Vagina (tissue), 2 donors: ENCODE data around the gene ZNF154. TPM values are rescaled to one million over a fixed set of nuclear protein-coding genes. Genes with fewer than 3 reads are reported as not detected.
A peak's percentile ranks its signal among the peaks of the same experiment; 100 is the strongest.

Experiments
- DNase-seq, 2 donors: peaks; one replicate each; pipeline ENCODE4 v3.0.0-alpha.2; 2017; ENCODE audit errors: extremely low spot score in 2 of 2
- H3K27ac ChIP-seq: fragments of 200-600 bp; sonication (generic); one replicate; pipeline ENCODE4 v1.5.1; 2019
- H3K27me3 ChIP-seq: fragments of 200-600 bp; sonication (generic); one replicate; pipeline ENCODE4 v1.5.1; 2019
- H3K36me3 ChIP-seq, 2 donors: fragments of 200-600 bp; sonication (generic); one replicate each; pipeline ENCODE4 v1.5.1; 2017 to 2019
- H3K4me1 ChIP-seq: fragments of 200-600 bp; sonication (generic); one replicate; pipeline ENCODE4 v1.5.1; 2019
- H3K4me3 ChIP-seq, 2 donors: fragments of 200-600 bp; sonication (generic); 1 replicate in 1 of 2; 2 replicates in 1 of 2; pipeline ENCODE4 v1.5.1; 2016 to 2019
- H3K9me3 ChIP-seq: fragments of 200-600 bp; sonication (generic); one replicate; pipeline ENCODE4 v1.5.1; 2019
- CTCF ChIP-seq, 3 experiments: fragments of 450-650 bp in 2 of 3; fragments of 200-600 bp in 1 of 3; sonication (generic) in 1 of 3; IDR thresholded peaks; one replicate each; pipeline ENCODE4 v1.5.1; 2017 to 2019; ENCODE audit warnings: antibody characterized with exemption in 3 of 3, mild to moderate bottlenecking in 2 of 3, moderate library complexity in 2 of 3
- POLR2A ChIP-seq, 2 donors: fragments of 450-650 bp; IDR thresholded peaks; one replicate each; pipeline ENCODE4 v1.6.1; 2017; ENCODE audit warnings: antibody characterized with exemption in 2 of 2, mild to moderate bottlenecking in 2 of 2, moderate library complexity in 2 of 2
- POLR2AphosphoS5 ChIP-seq, 2 donors: sonication (generic); formaldehyde crosslinking; IDR thresholded peaks; one replicate each; pipeline ENCODE4 v1.9.0; 2017; ENCODE audit warnings: antibody characterized with exemption in 2 of 2, mild to moderate bottlenecking in 2 of 2, low read depth in 1 of 2; ENCODE audit not compliant: insufficient read depth in 1 of 2
- intact Hi-C: fragments of 100-400 bp; cut with DNase I; formaldehyde crosslinking; loops from one replicate; pipeline ENCODE4 v1.15.1; 2023
- total RNA-seq: library from RNA; depleted of rRNA; stranded (reverse); fragments of >200 nt; gene quantifications from one replicate; pipeline ENCODE4 v1.2.3, GENCODE V29; 2016

ZNF154 gene
- total RNA-seq, 1 donor from 2014 or later, result 2.2 TPM

- peaks cover 0 to 54% of the 10 kb centered on the region in 2 donors for H3K36me3 ChIP-seq
- peaks cover 68% of the 10 kb centered on the region for H3K9me3 ChIP-seq
- H3K27ac ChIP-seq, result no peak overlapping the region
- no peak overlapping the region for H3K4me3 ChIP-seq
- no peaks in the 10 kb centered on the region for H3K27me3 ChIP-seq
- intact Hi-C loops, result no loop called here
- peak in 1 of 2 donors; percentile 20 for DNase-seq
- TF ChIP-seq CTCF (IDR thresholded peaks at IDR 0.05) (no peak), POLR2AphosphoS5 (IDR thresholded peaks at IDR 0.05; ENCODE audit: insufficient read depth in 1 of 2, low read depth in 1 of 2) (no peak), POLR2A (IDR thresholded peaks at IDR 0.05) (no peak)
- no peaks in the 10 kb centered on the region for H3K4me1 ChIP-seq
These were observed 11.0 kb upstream of the ZNF154 start for GRCh38 chr19:57719901-57720519.

- H3K4me3 ChIP-seq, result no peak overlapping the region
- H3K9me3 ChIP-seq, result peaks cover 63% of the 10 kb centered on the region
- no peaks in the 10 kb centered on the region for H3K27me3 ChIP-seq
- TF ChIP-seq POLR2AphosphoS5 (IDR thresholded peaks at IDR 0.05; ENCODE audit: insufficient read depth in 1 of 2, low read depth in 1 of 2), result no peak
- no peak for TF ChIP-seq POLR2A (IDR thresholded peaks at IDR 0.05)
- TF ChIP-seq CTCF (IDR thresholded peaks at IDR 0.05), result no peak
- no peaks in the 10 kb centered on the region for H3K4me1 ChIP-seq
- intact Hi-C loops, result no loop called here
- H3K27ac ChIP-seq, result no peak overlapping the region
- no peak for DNase-seq
- H3K36me3 ChIP-seq, result peaks cover 0 to 57% of the 10 kb centered on the region in 2 donors
These were observed 10.4 kb upstream of the ZNF154 start for GRCh38 chr19:57719424-57719823.

GRCh38 chr19:57712222-57712621 is 3.2 kb upstream of the ZNF154 start:
- no peak for DNase-seq

GRCh38 chr19:57709616-57710015 is 612 bp upstream of the ZNF154 start:
- H3K9me3 ChIP-seq, result peaks cover 62% of the 10 kb centered on the region
- intact Hi-C loops, result no loop called here
- H3K4me1 ChIP-seq, result no peaks in the 10 kb centered on the region
- no peaks in the 10 kb centered on the region for H3K27me3 ChIP-seq
- H3K4me3 ChIP-seq, result no peak overlapping the region
- H3K36me3 ChIP-seq, result peaks cover 0 to 19% of the 10 kb centered on the region in 2 donors
- H3K27ac ChIP-seq, result no peak overlapping the region
- peak in 1 of 2 donors; percentile 10 for DNase-seq
- TF ChIP-seq CTCF (IDR thresholded peaks at IDR 0.05) (no peak), POLR2AphosphoS5 (IDR thresholded peaks at IDR 0.05; ENCODE audit: insufficient read depth in 1 of 2, low read depth in 1 of 2) (no peak), POLR2A (IDR thresholded peaks at IDR 0.05) (no peak)

More at GRCh38 chr19:57712222-57712621, 3.2 kb upstream of the ZNF154 start:
- Histone ChIP-seq H3K36me3 (peaks cover 0 to 31% of the 10 kb centered on the region in 2 donors), H3K27ac (no peak overlapping the region), H3K27me3 (no peaks in the 10 kb centered on the region), H3K9me3 (peaks cover 70% of the 10 kb centered on the region), H3K4me3 (no peak overlapping the region), H3K4me1 (no peaks in the 10 kb centered on the region)
- intact Hi-C loops, result no loop called here
- no peak for TF ChIP-seq POLR2AphosphoS5 (IDR thresholded peaks at IDR 0.05; ENCODE audit: insufficient read depth in 1 of 2, low read depth in 1 of 2)
- TF ChIP-seq CTCF (IDR thresholded peaks at IDR 0.05), result no peak
- no peak for TF ChIP-seq POLR2A (IDR thresholded peaks at IDR 0.05)

- Histone ChIP-seq H3K27ac (no peak overlapping the region), H3K27me3 (no peaks in the 10 kb centered on the region), H3K9me3 (peaks cover 58% of the 10 kb centered on the region), H3K4me3 (no peak overlapping the region), H3K36me3 (peaks cover 0 to 16% of the 10 kb centered on the region in 2 donors), H3K4me1 (no peaks in the 10 kb centered on the region)
- intact Hi-C loops, result no loop called here
- no peak for TF ChIP-seq POLR2AphosphoS5 (IDR thresholded peaks at IDR 0.05; ENCODE audit: insufficient read depth in 1 of 2, low read depth in 1 of 2)
- TF ChIP-seq POLR2A (IDR thresholded peaks at IDR 0.05), result no peak
- no peak for TF ChIP-seq CTCF (IDR thresholded peaks at IDR 0.05)
- no peak for DNase-seq
These were observed 2.7 kb downstream of the ZNF154 start for GRCh38 chr19:57706346-57706745.
